Measurements from ENCODE around the gene FAM236A.
"Not testable (repeated sequence)": the region's sequence is repeated elsewhere in the genome, so short reads cannot be mapped to it uniquely, and the experiment has no call there.

FAM236A gene

GRCh38 chrX:72937906-72938305 lies at the start of gene FAM236A:
TSS of gene FAM236A (plus strand) at chrX:72938206. CDS start at chrX:72938263, 57 bp downstream.
- not testable (repeated sequence) for H3K27ac ChIP-seq (ENCODE audit: low read length); H3K36me3 ChIP-seq (ENCODE audit: control insufficient read depth in 2 of 2, insufficient read depth in 2 of 2, low read length in 2 of 2); H3K9me3 ChIP-seq (ENCODE audit: control insufficient read depth in 2 of 2, low read length in 2 of 2); H3K27me3 ChIP-seq (ENCODE audit: control insufficient read depth in 1 of 2, insufficient read depth in 2 of 2, low read length in 2 of 2); H3K9ac ChIP-seq (ENCODE audit: low read length in 2 of 2); H3K4me1 ChIP-seq (ENCODE audit: control insufficient read depth, insufficient read depth, low read length); H3K4me3 ChIP-seq (ENCODE audit: low read length in 2 of 2)

- H3K4me1 ChIP-seq (ENCODE audit: control insufficient read depth, insufficient read depth, low read length); H3K27ac ChIP-seq (ENCODE audit: low read length); H3K4me3 ChIP-seq (ENCODE audit: low read length in 2 of 2); H3K9ac ChIP-seq (ENCODE audit: low read length in 2 of 2); H3K27me3 ChIP-seq (ENCODE audit: control insufficient read depth in 1 of 2, insufficient read depth in 2 of 2, low read length in 2 of 2); H3K9me3 ChIP-seq (ENCODE audit: control insufficient read depth in 2 of 2, low read length in 2 of 2); H3K36me3 ChIP-seq (ENCODE audit: control insufficient read depth in 2 of 2, insufficient read depth in 2 of 2, low read length in 2 of 2): not testable (repeated sequence)
Observed at GRCh38 chrX:72889740-72890139, 48.3 kb upstream of the FAM236A start.

GRCh38 chrX:72912315-72912714 lies 25.7 kb upstream of the FAM236A start, which contains the start of gene FAM236C:
TSS of gene FAM236C (plus strand) at chrX:72912615. CDS start at chrX:72912715, 100 bp downstream.
- H3K9me3 ChIP-seq (ENCODE audit: control insufficient read depth in 2 of 2, low read length in 2 of 2); H3K4me1 ChIP-seq (ENCODE audit: control insufficient read depth, insufficient read depth, low read length); H3K9ac ChIP-seq (ENCODE audit: low read length in 2 of 2); H3K36me3 ChIP-seq (ENCODE audit: control insufficient read depth in 2 of 2, insufficient read depth in 2 of 2, low read length in 2 of 2); H3K27ac ChIP-seq (ENCODE audit: low read length); H3K4me3 ChIP-seq (ENCODE audit: low read length in 2 of 2); H3K27me3 ChIP-seq (ENCODE audit: control insufficient read depth in 1 of 2, insufficient read depth in 2 of 2, low read length in 2 of 2): not testable (repeated sequence)

- not testable (repeated sequence) for H3K9me3 ChIP-seq (ENCODE audit: control insufficient read depth in 2 of 2, low read length in 2 of 2); H3K27ac ChIP-seq (ENCODE audit: low read length); H3K4me1 ChIP-seq (ENCODE audit: control insufficient read depth, insufficient read depth, low read length); H3K36me3 ChIP-seq (ENCODE audit: control insufficient read depth in 2 of 2, insufficient read depth in 2 of 2, low read length in 2 of 2); H3K9ac ChIP-seq (ENCODE audit: low read length in 2 of 2); H3K4me3 ChIP-seq (ENCODE audit: low read length in 2 of 2); H3K27me3 ChIP-seq (ENCODE audit: control insufficient read depth in 1 of 2, insufficient read depth in 2 of 2, low read length in 2 of 2)
Observed at GRCh38 chrX:72916096-72916495, 21.9 kb upstream of the FAM236A start.

- not testable (repeated sequence) for H3K27ac ChIP-seq (ENCODE audit: low read length); H3K9me3 ChIP-seq (ENCODE audit: control insufficient read depth in 2 of 2, low read length in 2 of 2); H3K4me1 ChIP-seq (ENCODE audit: control insufficient read depth, insufficient read depth, low read length); H3K27me3 ChIP-seq (ENCODE audit: control insufficient read depth in 1 of 2, insufficient read depth in 2 of 2, low read length in 2 of 2); H3K9ac ChIP-seq (ENCODE audit: low read length in 2 of 2); H3K4me3 ChIP-seq (ENCODE audit: low read length in 2 of 2); H3K36me3 ChIP-seq (ENCODE audit: control insufficient read depth in 2 of 2, insufficient read depth in 2 of 2, low read length in 2 of 2)
Observed at GRCh38 chrX:72932283-72932682, 5.7 kb upstream of the FAM236A start.

GRCh38 chrX:72936455-72936854 lies 1.6 kb upstream of the FAM236A start:
- not testable (repeated sequence) for H3K9me3 ChIP-seq (ENCODE audit: control insufficient read depth in 2 of 2, low read length in 2 of 2); H3K27ac ChIP-seq (ENCODE audit: low read length); H3K36me3 ChIP-seq (ENCODE audit: control insufficient read depth in 2 of 2, insufficient read depth in 2 of 2, low read length in 2 of 2); H3K27me3 ChIP-seq (ENCODE audit: control insufficient read depth in 1 of 2, insufficient read depth in 2 of 2, low read length in 2 of 2); H3K9ac ChIP-seq (ENCODE audit: low read length in 2 of 2); H3K4me1 ChIP-seq (ENCODE audit: control insufficient read depth, insufficient read depth, low read length); H3K4me3 ChIP-seq (ENCODE audit: low read length in 2 of 2)

GRCh38 chrX:72936882-72937455 lies 1.0 kb upstream of the FAM236A start:
- H3K27me3 ChIP-seq (ENCODE audit: control insufficient read depth in 1 of 2, insufficient read depth in 2 of 2, low read length in 2 of 2); H3K4me3 ChIP-seq (ENCODE audit: low read length in 2 of 2); H3K27ac ChIP-seq (ENCODE audit: low read length); H3K9me3 ChIP-seq (ENCODE audit: control insufficient read depth in 2 of 2, low read length in 2 of 2); H3K36me3 ChIP-seq (ENCODE audit: control insufficient read depth in 2 of 2, insufficient read depth in 2 of 2, low read length in 2 of 2); H3K4me1 ChIP-seq (ENCODE audit: control insufficient read depth, insufficient read depth, low read length); H3K9ac ChIP-seq (ENCODE audit: low read length in 2 of 2): not testable (repeated sequence)

- H3K9ac ChIP-seq (ENCODE audit: low read length in 2 of 2); H3K27ac ChIP-seq (ENCODE audit: low read length); H3K27me3 ChIP-seq (ENCODE audit: control insufficient read depth in 1 of 2, insufficient read depth in 2 of 2, low read length in 2 of 2); H3K4me3 ChIP-seq (ENCODE audit: low read length in 2 of 2); H3K4me1 ChIP-seq (ENCODE audit: control insufficient read depth, insufficient read depth, low read length); H3K36me3 ChIP-seq (ENCODE audit: control insufficient read depth in 2 of 2, insufficient read depth in 2 of 2, low read length in 2 of 2); H3K9me3 ChIP-seq (ENCODE audit: control insufficient read depth in 2 of 2, low read length in 2 of 2): not testable (repeated sequence)
Observed at GRCh38 chrX:72942272-72942671, 4.3 kb downstream of the FAM236A start.

GRCh38 chrX:72943035-72943818 lies 5.2 kb downstream of the FAM236A start:
- H3K27me3 ChIP-seq (ENCODE audit: control insufficient read depth in 1 of 2, insufficient read depth in 2 of 2, low read length in 2 of 2); H3K9ac ChIP-seq (ENCODE audit: low read length in 2 of 2); H3K36me3 ChIP-seq (ENCODE audit: control insufficient read depth in 2 of 2, insufficient read depth in 2 of 2, low read length in 2 of 2): not testable (repeated sequence)

GRCh38 chrX:72943819-72944169 lies 5.8 kb downstream of the FAM236A start, which contains the start of gene DMRTC1:
TSS of gene DMRTC1 (minus strand) at chrX:72943837. CDS start at chrX:72875694, 68,143 bp downstream.
- H3K27me3 ChIP-seq (ENCODE audit: control insufficient read depth in 1 of 2, insufficient read depth in 2 of 2, low read length in 2 of 2); H3K4me1 ChIP-seq (ENCODE audit: control insufficient read depth, insufficient read depth, low read length); H3K27ac ChIP-seq (ENCODE audit: low read length); H3K36me3 ChIP-seq (ENCODE audit: control insufficient read depth in 2 of 2, insufficient read depth in 2 of 2, low read length in 2 of 2); H3K4me3 ChIP-seq (ENCODE audit: low read length in 2 of 2); H3K9ac ChIP-seq (ENCODE audit: low read length in 2 of 2); H3K9me3 ChIP-seq (ENCODE audit: control insufficient read depth in 2 of 2, low read length in 2 of 2): not testable (repeated sequence)

More at GRCh38 chrX:72943035-72943818, 5.2 kb downstream of the FAM236A start:
- H3K4me3 ChIP-seq (ENCODE audit: low read length in 2 of 2); H3K27ac ChIP-seq (ENCODE audit: low read length); H3K9me3 ChIP-seq (ENCODE audit: control insufficient read depth in 2 of 2, low read length in 2 of 2); H3K4me1 ChIP-seq (ENCODE audit: control insufficient read depth, insufficient read depth, low read length): not testable (repeated sequence)

- H3K9ac ChIP-seq (ENCODE audit: low read length in 2 of 2); H3K27me3 ChIP-seq (ENCODE audit: control insufficient read depth in 1 of 2, insufficient read depth in 2 of 2, low read length in 2 of 2); H3K4me1 ChIP-seq (ENCODE audit: control insufficient read depth, insufficient read depth, low read length); H3K27ac ChIP-seq (ENCODE audit: low read length); H3K36me3 ChIP-seq (ENCODE audit: control insufficient read depth in 2 of 2, insufficient read depth in 2 of 2, low read length in 2 of 2); H3K9me3 ChIP-seq (ENCODE audit: control insufficient read depth in 2 of 2, low read length in 2 of 2); H3K4me3 ChIP-seq (ENCODE audit: low read length in 2 of 2): not testable (repeated sequence)
Observed at GRCh38 chrX:72959971-72960370, 22.0 kb downstream of the FAM236A start.
